Measurements from ENCODE around the gene PEAK3.

The PEAK3 gene

GRCh38 chr19:2270423-2271233, 11.3 kb downstream of the PEAK3 start:
- DNase-seq (ENCODE audit: low spot score): peak; percentile 82

- DNase-seq (ENCODE audit: low spot score): no peak
Observed at GRCh38 chr19:2270157-2270422, 11.9 kb downstream of the PEAK3 start.

GRCh38 chr19:2269244-2270156, 12.5 kb downstream of the PEAK3 start:
- DNase-seq (ENCODE audit: low spot score): peak; percentile 97

GRCh38 chr19:2268861-2269243, 13.1 kb downstream of the PEAK3 start:
- no peak for DNase-seq (ENCODE audit: low spot score)

- DNase-seq (ENCODE audit: low spot score): no peak
Observed at GRCh38 chr19:2268480-2268830, 13.5 kb downstream of the PEAK3 start.

GRCh38 chr19:2266183-2266993, 15.6 kb downstream of the PEAK3 start:
- peak; percentile 71 for DNase-seq (ENCODE audit: low spot score)

GRCh38 chr19:2261438-2262172, 20.4 kb downstream of the PEAK3 start:
- peak; percentile 31 for DNase-seq (ENCODE audit: low spot score)

GRCh38 chr19:2260341-2260805, 21.6 kb downstream of the PEAK3 start:
- no peak for DNase-seq (ENCODE audit: low spot score)

- DNase-seq (ENCODE audit: low spot score): no peak
Observed at GRCh38 chr19:2259336-2259735, 22.6 kb downstream of the PEAK3 start.

- peak; percentile 56 for DNase-seq (ENCODE audit: low spot score)
Observed at GRCh38 chr19:2255982-2256685, 25.8 kb downstream of the PEAK3 start, which contains the start of gene JSRP1. JSRP1 (minus strand) TSS chr19:2256417; CDS start chr19:2255314, 1,103 bp downstream.

- no peak for DNase-seq (ENCODE audit: low spot score)
Observed at GRCh38 chr19:2255112-2255845, 26.7 kb downstream of the PEAK3 start.

- no peak for DNase-seq (ENCODE audit: low spot score)
Observed at GRCh38 chr19:2254064-2254872, 27.7 kb downstream of the PEAK3 start.

GRCh38 chr19:2253106-2254063, 28.6 kb downstream of the PEAK3 start:
- DNase-seq (ENCODE audit: low spot score): no peak

GRCh38 chr19:2252797-2253105, 29.2 kb downstream of the PEAK3 start:
- no peak for DNase-seq (ENCODE audit: low spot score)

- DNase-seq (ENCODE audit: low spot score): no peak
Observed at GRCh38 chr19:2252055-2252796, 29.7 kb downstream of the PEAK3 start.

GRCh38 chr19:2251106-2252054, 30.6 kb downstream of the PEAK3 start:
- DNase-seq (ENCODE audit: low spot score): no peak

- no peak for DNase-seq (ENCODE audit: low spot score)
Observed at GRCh38 chr19:2250766-2251105, 31.2 kb downstream of the PEAK3 start.

Measured in kidney tubule cell (primary cell).